RPMI8226 (cell line): Measurements from ENCODE around the gene AJUBA.
"Not testable (repeated sequence)": the region's sequence is repeated elsewhere in the genome, so short reads cannot be mapped to it uniquely, and the experiment has no call there.

Experiments used
- DNase-seq: peaks from one replicate; pipeline ENCODE4 v3.0.0-alpha.2; 2015

Gene AJUBA

GRCh38 chr14:22982477-22983245 is at the start of gene AJUBA:
Gene AJUBA (minus strand): TSS chr14:22982551. CDS start chr14:22982266, 285 bp downstream.
- peak; percentile 72 for DNase-seq

DNA sequence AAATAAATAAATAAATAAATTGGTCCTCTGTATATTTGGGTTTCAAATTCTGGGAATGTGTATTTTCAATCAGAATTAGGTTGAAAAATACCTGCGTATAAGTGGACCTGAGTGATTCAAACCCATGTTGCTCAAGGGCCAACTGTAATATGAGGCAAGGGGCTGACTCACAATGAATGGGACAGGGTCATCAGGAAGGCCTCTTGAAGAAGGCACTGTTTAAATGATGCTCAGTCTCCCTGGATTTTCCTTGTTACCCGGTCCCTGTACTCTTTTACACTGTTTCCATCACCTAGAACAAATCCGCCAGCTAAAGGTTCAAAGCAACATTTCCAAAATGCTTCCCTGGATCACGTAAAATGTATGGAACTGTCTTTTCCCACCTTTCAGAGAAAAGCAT is 48.6 kb upstream of the AJUBA start:
- DNase-seq = no peak

DNA sequence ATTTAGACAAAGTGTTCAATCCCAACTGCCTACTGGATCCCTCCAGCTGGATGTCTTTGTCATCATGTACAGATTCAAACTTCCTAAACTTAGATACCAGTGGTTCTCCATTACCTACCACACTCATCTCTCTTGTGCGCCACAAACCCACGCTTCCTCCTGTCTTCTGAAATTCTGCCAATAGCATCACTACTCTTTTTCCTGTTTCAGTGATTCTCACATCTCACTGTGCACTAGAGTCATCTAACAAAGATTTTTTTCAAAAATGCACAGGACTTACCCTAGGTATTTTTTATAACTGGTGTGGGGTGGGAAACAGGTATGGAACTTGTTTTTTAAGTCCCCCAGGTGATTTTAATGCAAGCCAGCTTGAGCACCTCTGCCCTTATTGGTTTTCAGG is 46.4 kb upstream of the AJUBA start:
- no peak for DNase-seq

DNA sequence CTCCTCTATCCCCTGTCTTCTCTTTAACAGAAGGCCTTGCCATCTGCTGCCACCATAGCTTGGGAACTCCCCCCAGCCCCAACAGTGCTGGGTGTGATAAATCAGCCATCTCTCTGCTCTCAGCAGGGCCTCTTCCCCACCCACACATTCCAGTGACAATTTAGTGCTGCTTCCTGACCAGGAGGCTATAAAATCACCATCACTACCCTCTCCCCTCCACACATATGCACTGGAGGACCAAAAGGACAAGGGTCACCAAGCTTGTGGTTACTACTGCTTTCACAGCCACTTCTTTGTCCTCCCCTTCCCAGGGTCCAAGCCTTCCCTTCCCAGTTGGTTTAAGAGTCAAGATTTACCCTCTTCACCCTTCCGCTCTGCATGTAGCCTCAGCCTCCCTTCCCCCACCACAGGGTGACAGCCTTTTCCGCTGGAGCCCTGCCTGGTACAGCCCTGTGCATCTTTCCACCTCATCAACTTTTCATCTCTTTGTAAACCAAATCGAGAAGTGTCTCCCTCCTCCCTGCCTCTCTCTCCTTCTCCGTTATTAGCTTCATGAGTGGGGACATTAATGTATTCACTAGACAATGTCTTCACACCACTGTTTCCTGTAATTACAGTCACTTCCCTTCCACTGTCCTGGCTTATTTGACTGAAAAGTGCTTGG is 42.9 kb upstream of the AJUBA start:
- DNase-seq = no peak

DNA sequence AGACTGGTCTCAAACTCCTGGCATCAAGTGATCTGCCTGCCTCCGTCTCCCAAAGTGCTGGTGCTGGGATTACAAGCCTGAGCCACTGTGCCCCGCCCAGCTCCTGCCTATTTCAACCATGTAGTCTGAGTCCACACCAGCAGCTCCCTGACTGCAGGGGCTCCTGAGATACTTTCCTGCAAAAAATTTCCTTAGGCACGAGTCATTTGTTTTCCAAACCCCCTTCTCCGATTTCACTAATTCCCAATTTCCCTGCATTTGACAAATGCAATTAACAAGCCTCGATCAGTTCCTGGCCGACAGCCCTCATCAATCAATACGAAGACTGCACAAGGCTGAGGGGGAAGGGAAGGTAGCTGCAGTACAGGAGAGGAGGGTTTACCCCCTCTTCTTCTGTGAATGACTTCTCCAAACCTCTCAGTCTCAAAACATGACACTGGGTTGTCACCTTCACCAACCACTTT is 42.3 kb upstream of the AJUBA start:
- DNase-seq = no peak

DNA sequence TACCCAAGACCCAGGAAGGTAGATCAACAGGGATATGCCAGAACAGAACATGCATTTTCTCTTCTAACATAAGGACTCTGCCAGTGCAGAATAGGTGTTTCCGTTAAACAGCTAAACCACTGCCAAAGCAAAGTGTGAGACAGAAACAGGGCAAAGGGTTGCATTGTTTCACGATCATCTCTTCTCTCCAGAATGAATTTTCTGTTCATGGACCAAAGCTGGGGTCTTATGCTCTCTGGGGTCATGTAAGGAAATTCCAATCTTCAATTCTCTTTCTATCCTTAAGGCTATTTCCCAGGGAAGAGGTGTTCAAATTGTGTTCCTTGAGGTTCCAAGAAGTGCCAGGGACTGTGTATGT is 41.4 kb upstream of the AJUBA start:
- DNase-seq = no peak

- DNase-seq = no peak
Observed at GRCh38 chr14:23023022-23023794, 40.9 kb upstream of the AJUBA start.

- no peak for DNase-seq
Observed at GRCh38 chr14:23021889-23022442, 39.6 kb upstream of the AJUBA start.

GRCh38 chr14:23021434-23021833 is 39.1 kb upstream of the AJUBA start:
- no peak for DNase-seq

GRCh38 chr14:23020143-23021128 is 38.1 kb upstream of the AJUBA start:
- no peak for DNase-seq

- no peak for DNase-seq
Observed at GRCh38 chr14:23018107-23018506, 35.8 kb upstream of the AJUBA start.

DNA sequence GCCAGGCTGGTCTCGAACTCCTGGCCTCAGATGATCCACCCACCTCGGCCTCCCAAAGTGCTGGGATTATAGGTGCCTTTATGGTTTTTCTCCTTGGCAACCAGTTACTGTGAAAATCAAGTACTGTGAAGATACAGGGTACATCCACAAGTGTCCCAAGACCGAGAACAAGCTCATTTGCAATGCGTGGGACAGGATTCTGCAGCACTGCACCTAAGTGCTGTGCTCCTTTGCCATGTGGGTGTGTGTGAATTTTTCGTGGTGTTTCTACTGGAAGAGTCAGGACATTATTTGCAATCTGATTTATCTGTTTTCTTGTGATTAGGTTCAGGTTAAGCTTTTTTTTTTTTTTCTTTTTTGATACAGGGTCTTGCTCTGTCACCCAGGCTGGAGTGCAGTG is 34.7 kb upstream of the AJUBA start:
- no peak for DNase-seq

- DNase-seq = no peak
Observed at GRCh38 chr14:23015618-23016017, 33.3 kb upstream of the AJUBA start.

DNA sequence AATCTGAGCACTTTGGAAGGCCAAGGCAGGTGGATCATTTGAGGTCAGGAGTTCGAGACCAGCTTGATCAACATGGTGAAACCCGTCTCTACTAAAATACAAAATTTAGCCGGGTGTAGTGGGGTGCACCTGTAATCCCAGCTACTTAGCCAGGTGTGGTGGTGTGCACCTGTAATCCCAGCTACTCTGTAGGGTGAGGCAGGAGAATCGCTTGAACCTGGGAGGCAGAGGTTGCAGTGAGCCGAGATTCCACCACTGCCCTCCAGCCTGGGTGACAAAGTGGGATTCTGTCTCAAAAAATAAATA is 31.4 kb upstream of the AJUBA start:
- DNase-seq = not testable (repeated sequence)

DNA sequence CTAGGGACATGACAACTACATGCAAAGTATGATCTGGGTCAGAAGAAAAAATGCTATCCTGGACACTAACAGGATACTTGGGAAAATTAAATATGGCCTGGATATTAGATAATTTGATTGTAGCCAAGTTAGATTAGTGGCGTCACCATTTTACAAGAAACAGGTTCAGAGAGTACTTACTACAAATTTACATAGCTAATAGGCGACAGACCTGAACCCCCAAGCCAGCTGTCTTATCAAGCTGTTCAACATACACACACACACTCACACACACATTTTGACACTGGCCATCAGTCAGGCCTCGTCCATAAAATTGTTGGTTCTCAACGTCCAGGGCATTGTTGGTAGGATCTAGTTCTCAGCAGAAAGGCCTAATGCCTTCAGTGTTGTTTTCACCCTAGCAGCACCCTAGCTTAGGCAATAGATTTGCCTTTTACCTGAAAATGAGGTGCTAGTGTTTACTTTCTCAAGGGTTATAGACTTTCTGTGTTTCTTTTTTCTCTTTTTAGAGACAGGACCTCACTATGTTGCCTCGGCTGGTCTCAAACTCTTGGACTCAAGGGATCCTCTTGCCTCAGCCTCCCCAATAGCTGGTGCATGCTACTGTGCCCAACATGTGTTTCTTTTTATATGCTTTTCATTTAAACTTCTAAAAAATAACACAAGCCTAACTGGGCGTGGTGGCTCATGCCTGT is 30.9 kb upstream of the AJUBA start:
- DNase-seq = no peak

- DNase-seq = peak; percentile 77
Observed at GRCh38 chr14:23009939-23010726, 27.8 kb upstream of the AJUBA start, which contains the start of gene C14orf93. Gene C14orf93 (minus strand): TSS chr14:23010143. CDS start chr14:22999023, 11,120 bp downstream.

GRCh38 chr14:23009483-23009938 is 27.2 kb upstream of the AJUBA start:
- DNase-seq = peak; percentile 19

DNA sequence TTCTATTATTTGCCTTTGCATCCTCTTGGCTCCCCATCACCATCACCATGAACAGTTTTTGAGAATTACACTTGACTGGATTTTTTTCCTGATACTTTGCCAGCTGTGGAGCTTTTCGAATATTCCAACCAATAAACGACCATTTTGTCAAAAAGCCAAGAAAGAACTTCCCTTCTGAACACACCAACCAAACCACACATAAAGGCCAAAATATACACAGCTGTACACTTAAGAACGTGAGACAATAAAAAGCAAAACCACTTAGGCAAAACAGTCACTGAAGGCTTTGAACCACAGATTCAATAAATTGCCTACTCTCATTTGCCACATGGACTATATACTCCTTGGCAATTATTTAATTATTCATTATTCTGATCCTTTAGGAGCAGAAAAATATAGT is 26.5 kb upstream of the AJUBA start:
- peak; percentile 35 for DNase-seq

DNA sequence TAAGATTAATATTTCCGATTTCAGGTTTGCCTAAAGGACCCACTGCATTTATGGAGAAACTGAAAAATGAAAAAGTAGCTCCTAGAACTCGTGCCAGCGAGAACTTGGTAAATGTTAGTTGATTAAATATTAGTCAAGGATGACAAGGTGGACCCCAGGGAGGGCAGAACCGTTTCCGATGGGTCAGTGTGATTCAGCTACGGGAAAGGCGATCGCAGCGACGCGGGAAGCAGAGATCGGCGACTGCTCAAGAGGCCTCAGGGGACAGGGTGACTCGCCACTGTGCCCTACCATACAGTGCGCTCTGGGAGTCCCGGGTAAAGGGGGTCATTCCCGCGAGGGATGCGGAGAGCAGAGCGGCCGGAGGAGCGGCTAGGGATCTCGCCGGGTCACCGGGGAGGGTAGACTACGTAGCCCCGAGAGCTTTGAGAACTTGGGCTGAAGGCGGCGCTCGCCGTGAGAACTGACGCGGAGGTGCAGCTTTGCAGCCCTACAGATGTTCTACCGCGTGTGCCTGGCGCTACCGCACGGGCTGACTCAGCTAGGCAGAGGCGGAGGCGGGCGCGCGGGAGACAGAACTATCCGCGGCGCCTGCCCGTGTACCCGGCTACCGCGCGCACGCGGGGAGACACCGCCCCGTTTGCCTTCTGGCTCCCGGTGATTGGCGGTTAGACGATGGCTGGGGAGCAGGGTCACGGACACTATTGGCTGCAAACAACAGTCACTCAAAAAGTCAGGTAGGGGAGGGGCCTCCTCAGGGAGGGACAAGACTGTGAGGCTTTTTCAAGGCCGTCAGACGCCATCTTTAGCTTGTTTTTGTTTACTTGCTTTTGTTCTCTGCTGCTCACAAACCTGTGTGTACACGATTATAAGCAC is 24.4 kb upstream of the AJUBA start:
- DNase-seq = peak; percentile 96

- no peak for DNase-seq
Observed at GRCh38 chr14:23006188-23006534, 23.8 kb upstream of the AJUBA start.
